Breast epithelium (tissue), 4 donors: ENCODE results near the gene PYGO1. TPM values are rescaled to one million over a fixed set of nuclear protein-coding genes. Genes with fewer than 3 reads are reported as not detected.

Source experiments
- DNase-seq, 2 donors: peaks; one replicate each; pipeline ENCODE4 v3.0.0-alpha.2; 2019; ENCODE audit warnings: low spot score in 2 of 2
- H3K27ac ChIP-seq, 2 donors: fragments of 200-600 bp; sonication (generic) in 1 of 2; one replicate each; pipeline ENCODE4 v1.5.1; 2016 to 2019; ENCODE audit warnings: mild to moderate bottlenecking in 1 of 2
- H3K27me3 ChIP-seq, 2 donors: fragments of 200-600 bp; sonication (generic) in 1 of 2; one replicate each; pipeline versions ENCODE4 v1.5.1 to v1.6.0; 2017 to 2019; ENCODE audit warnings: control low read depth in 1 of 2, mild to moderate bottlenecking in 1 of 2
- H3K36me3 ChIP-seq: fragments of 200-600 bp; one replicate; pipeline ENCODE4 v1.5.1; 2019
- H3K4me1 ChIP-seq, 2 donors: fragments of 200-600 bp; sonication (generic); one replicate each; pipeline ENCODE4 v1.5.1; 2016 to 2019; ENCODE audit warnings: control low read depth in 1 of 2
- H3K4me3 ChIP-seq, 3 donors: fragments of 200-600 bp; sonication (generic); 1 replicate in 2 of 3; 2 replicates in 1 of 3; pipeline ENCODE4 v1.5.1; 2016 to 2019; ENCODE audit warnings: mild to moderate bottlenecking in 3 of 3, moderate library complexity in 2 of 3
- H3K9me3 ChIP-seq, 2 donors: fragments of 200-600 bp; sonication (generic) in 1 of 2; one replicate each; pipeline ENCODE4 v1.5.1; 2016 to 2019; ENCODE audit warnings: control low read depth in 1 of 2
- POLR2A ChIP-seq: fragments of 450-650 bp; IDR thresholded peaks from one replicate; pipeline ENCODE4 v1.6.1; 2016; ENCODE audit warnings: antibody characterized with exemption, mild to moderate bottlenecking, moderate library complexity
- POLR2AphosphoS5 ChIP-seq, 3 donors: sonication (generic); formaldehyde crosslinking; IDR thresholded peaks; one replicate each; pipeline ENCODE4 v1.6.1; 2017; ENCODE audit warnings: antibody characterized with exemption in 3 of 3
- intact Hi-C: fragments of 100-400 bp; cut with DNase I; formaldehyde crosslinking; loops from one replicate; pipeline ENCODE4 v1.15.1; 2023; ENCODE audit warnings: low total_unique reads
- total RNA-seq, 3 donors: library from RNA; depleted of rRNA; stranded (reverse); fragments of >200 nt; gene quantifications; one replicate each; pipeline ENCODE4 v1.1.0, GENCODE V29; 2016
- TF ChIP-seq, protein P1 (sequence below), 3 donors: fragments of 450-650 bp; IDR thresholded peaks; one replicate each; pipeline ENCODE4 v1.5.1; 2016 to 2017; ENCODE audit warnings: antibody characterized with exemption in 3 of 3, mild to moderate bottlenecking in 3 of 3, moderate library complexity in 3 of 3

The PYGO1 gene
- total RNA-seq, 3 donors from 2014 or later, result 4.9 to 8.5 (median 5.9) TPM

DNA sequence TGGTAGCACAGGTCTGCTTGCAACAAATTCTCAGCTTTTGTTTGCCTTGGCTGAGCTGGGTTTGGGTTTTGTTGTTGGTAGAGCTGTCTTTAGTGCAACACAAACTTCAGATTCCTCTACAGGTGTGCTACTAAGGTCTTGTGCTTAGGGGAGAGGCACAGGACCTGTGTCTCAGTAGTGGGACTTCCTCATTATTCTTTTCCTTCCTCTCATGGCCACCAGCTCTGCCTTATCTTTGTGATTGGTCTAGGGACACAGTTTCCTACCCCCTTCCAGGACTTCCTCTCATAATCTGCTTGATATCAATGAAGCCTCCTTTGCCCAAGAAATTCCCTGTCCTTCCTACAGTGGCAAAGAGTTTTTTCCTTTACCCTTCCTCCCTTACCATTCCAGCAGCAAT lies 55.2 kb downstream of the PYGO1 start:
- intact Hi-C loops, result no loop called here
- TF ChIP-seq, protein P1, sequence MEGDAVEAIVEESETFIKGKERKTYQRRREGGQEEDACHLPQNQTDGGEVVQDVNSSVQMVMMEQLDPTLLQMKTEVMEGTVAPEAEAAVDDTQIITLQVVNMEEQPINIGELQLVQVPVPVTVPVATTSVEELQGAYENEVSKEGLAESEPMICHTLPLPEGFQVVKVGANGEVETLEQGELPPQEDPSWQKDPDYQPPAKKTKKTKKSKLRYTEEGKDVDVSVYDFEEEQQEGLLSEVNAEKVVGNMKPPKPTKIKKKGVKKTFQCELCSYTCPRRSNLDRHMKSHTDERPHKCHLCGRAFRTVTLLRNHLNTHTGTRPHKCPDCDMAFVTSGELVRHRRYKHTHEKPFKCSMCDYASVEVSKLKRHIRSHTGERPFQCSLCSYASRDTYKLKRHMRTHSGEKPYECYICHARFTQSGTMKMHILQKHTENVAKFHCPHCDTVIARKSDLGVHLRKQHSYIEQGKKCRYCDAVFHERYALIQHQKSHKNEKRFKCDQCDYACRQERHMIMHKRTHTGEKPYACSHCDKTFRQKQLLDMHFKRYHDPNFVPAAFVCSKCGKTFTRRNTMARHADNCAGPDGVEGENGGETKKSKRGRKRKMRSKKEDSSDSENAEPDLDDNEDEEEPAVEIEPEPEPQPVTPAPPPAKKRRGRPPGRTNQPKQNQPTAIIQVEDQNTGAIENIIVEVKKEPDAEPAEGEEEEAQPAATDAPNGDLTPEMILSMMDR (IDR thresholded peaks at IDR 0.05), result no peak
- TF ChIP-seq POLR2AphosphoS5 (IDR thresholded peaks at IDR 0.05), result no peak
- TF ChIP-seq POLR2A, result no peak
- no peak for DNase-seq
- no peaks in the 10 kb centered on the region for H3K27me3 ChIP-seq
- no peaks in the 10 kb centered on the region for H3K4me1 ChIP-seq
- no peaks in the 10 kb centered on the region for H3K9me3 ChIP-seq
- no peaks in the 10 kb centered on the region for H3K36me3 ChIP-seq
- H3K4me3 ChIP-seq, result no peak overlapping the region
- H3K27ac ChIP-seq, result no peak overlapping the region

DNA sequence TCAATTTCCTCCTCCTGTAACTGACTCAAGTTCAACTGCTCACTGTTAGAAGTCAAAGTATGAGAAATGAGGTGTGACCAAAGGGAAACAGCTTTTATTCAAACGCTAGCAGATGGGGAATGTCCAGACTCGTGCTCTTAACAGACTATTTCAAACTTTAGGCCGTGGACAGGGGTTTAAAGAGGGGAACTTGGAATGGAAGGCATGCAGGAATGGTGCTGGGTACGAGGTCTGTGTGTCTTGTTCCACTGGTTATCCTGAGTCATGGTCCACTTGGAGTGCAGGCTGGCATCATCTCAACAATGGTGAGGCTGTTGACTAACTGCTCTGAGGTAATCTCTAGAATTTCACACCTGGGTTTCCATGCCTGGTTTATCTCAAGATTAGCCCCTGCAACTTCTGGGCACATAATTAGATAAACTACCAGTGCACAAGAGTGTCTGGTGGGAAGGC lies 57.3 kb downstream of the PYGO1 start:
- Histone ChIP-seq H3K4me3 (no peak overlapping the region), H3K9me3 (no peaks in the 10 kb centered on the region), H3K27me3 (no peaks in the 10 kb centered on the region), H3K36me3 (no peaks in the 10 kb centered on the region), H3K27ac (no peak overlapping the region), H3K4me1 (no peaks in the 10 kb centered on the region)
- no peak for DNase-seq
- TF ChIP-seq POLR2AphosphoS5 (IDR thresholded peaks at IDR 0.05) (no peak), POLR2A (no peak)
- TF ChIP-seq, protein P1 (IDR thresholded peaks at IDR 0.05), result no peak
- intact Hi-C loops, result no loop called here

DNA sequence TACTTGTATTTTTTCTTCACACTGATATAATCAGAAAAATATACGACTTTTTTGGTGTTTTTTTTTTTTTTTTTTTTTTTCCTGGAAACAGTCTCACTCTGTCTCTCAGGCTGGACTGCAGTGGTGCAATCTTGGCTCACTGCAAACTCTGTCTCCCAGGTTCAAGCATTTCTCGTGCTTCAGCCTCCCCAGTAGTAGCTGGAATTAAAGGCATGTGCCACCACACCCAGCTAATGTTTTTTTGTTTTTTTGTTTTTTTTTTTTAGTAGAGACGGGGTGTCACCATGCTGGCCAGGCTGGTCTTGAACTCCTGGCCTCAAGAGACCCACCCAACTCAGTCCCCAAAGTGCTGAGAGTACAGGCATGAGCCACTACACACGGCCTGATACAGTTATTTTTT lies 59.3 kb downstream of the PYGO1 start:
- no peaks in the 10 kb centered on the region for H3K36me3 ChIP-seq
- no peaks in the 10 kb centered on the region for H3K9me3 ChIP-seq
- no peak for DNase-seq
- no peak for TF ChIP-seq POLR2A
- no peak for TF ChIP-seq POLR2AphosphoS5 (IDR thresholded peaks at IDR 0.05)
- TF ChIP-seq, protein P1 (IDR thresholded peaks at IDR 0.05), result no peak
- no peaks in the 10 kb centered on the region for H3K27me3 ChIP-seq
- intact Hi-C loops, result no loop called here
- H3K4me3 ChIP-seq, result no peak overlapping the region
- H3K4me1 ChIP-seq, result no peaks in the 10 kb centered on the region
- no peak overlapping the region for H3K27ac ChIP-seq

DNA sequence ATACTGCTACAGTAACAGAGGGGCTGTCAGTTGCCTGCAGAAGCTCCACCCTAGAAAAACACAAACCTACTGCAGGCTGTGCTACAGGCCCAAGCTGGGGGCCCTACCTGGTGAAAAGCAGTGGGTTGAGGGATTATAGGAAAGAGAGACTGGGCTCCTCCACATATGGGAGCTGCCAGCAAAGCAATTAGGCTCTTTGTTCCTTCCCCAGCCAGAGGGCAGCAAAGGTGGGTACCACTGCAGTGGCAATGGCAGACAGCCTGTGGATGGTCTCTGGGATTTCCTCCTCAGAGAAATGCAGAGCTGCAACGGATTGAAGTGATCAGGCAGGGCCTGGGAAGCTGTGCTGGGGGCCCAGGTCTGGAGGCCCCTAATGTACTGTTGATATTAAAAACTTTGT lies 61.0 kb downstream of the PYGO1 start:
- no peaks in the 10 kb centered on the region for H3K36me3 ChIP-seq
- intact Hi-C loops, result no loop called here
- H3K9me3 ChIP-seq, result no peaks in the 10 kb centered on the region
- TF ChIP-seq, protein P1 (IDR thresholded peaks at IDR 0.05), result no peak
- TF ChIP-seq POLR2A (no peak), POLR2AphosphoS5 (IDR thresholded peaks at IDR 0.05) (no peak)
- no peaks in the 10 kb centered on the region for H3K4me1 ChIP-seq
- no peaks in the 10 kb centered on the region for H3K27me3 ChIP-seq
- H3K27ac ChIP-seq, result no peak overlapping the region
- DNase-seq, result no peak
- no peak overlapping the region for H3K4me3 ChIP-seq

DNA sequence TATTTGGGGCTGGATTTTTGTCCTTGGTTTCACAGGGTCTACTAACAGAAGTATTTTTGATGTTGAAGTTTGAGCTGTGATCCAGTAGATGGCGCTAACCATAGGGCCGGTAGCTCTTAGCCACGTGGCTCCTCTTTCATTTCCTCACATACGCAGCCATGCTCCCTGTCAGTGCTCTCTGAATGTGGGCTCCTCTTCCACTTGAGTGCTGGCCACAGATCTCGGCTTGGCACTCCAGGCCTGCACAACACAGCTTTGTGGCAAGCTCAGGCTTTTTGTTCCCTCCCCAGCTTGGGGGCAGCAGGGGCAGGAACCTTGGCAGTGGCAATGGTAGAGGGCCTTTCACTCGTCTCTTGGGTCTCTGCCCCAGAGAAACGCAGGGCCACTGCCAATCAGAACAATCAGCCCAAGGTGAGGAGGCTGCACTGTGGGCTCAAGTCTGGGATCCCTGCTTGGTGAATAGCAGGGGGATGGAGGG lies 61.5 kb downstream of the PYGO1 start:
- intact Hi-C loops, result no loop called here
- Histone ChIP-seq H3K27ac (no peak overlapping the region), H3K9me3 (no peaks in the 10 kb centered on the region), H3K27me3 (no peaks in the 10 kb centered on the region), H3K4me3 (no peak overlapping the region), H3K36me3 (no peaks in the 10 kb centered on the region), H3K4me1 (no peaks in the 10 kb centered on the region)
- TF ChIP-seq POLR2AphosphoS5 (IDR thresholded peaks at IDR 0.05) (no peak), POLR2A (no peak)
- TF ChIP-seq, protein P1 (IDR thresholded peaks at IDR 0.05), result peak in 1 of 3 donors; percentile 41
- DNase-seq, result no peak
